GM19043 (cell line): ENCODE measurements around the gene FAT2.
"Not testable (repeated sequence)": the region's sequence is repeated elsewhere in the genome, so short reads cannot be mapped to it uniquely, and the experiment has no call there.

ENCODE experiments used
- ATAC-seq: cut with Tn5 transposase; IDR thresholded peaks from one replicate; pipeline ENCODE4 v1.9.1; 2021; ENCODE audit warnings: low read depth; ENCODE audit not compliant: unreplicated experiment

FAT2 gene

GRCh38 chr5:151584057-151584937 lies 6.8 kb downstream of the FAT2 start:
- ATAC-seq = no peak

- ATAC-seq = no peak
Observed at GRCh38 chr5:151581812-151582583, 9.1 kb downstream of the FAT2 start.

DNA sequence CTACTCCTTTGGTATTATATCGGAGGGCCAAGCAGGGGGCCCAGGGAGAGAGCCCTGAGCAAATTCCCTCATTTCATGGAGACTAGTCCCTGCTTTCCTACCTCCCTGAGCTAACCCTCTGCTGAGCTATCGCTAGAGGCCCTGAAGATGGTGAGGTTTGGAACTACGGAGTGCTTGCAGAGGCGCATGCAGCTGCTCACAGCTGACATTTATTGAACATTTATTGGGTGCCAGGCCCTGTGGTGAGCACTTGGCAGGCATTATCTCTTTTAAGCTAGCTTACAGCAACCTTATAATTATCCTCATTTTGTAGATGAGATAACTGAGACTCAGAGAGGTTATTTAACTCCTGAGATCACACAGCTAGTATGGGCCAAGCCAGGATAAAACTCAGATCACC lies 9.8 kb downstream of the FAT2 start:
- no peak for ATAC-seq

- no peak for ATAC-seq
Observed at GRCh38 chr5:151580858-151581257, 10.3 kb downstream of the FAT2 start.

GRCh38 chr5:151580239-151580638 lies 10.9 kb downstream of the FAT2 start:
- no peak for ATAC-seq

GRCh38 chr5:151579146-151579545 lies 12.0 kb downstream of the FAT2 start:
- not testable (repeated sequence) for ATAC-seq

- ATAC-seq = no peak
Observed at GRCh38 chr5:151578326-151579025, 12.7 kb downstream of the FAT2 start.

DNA sequence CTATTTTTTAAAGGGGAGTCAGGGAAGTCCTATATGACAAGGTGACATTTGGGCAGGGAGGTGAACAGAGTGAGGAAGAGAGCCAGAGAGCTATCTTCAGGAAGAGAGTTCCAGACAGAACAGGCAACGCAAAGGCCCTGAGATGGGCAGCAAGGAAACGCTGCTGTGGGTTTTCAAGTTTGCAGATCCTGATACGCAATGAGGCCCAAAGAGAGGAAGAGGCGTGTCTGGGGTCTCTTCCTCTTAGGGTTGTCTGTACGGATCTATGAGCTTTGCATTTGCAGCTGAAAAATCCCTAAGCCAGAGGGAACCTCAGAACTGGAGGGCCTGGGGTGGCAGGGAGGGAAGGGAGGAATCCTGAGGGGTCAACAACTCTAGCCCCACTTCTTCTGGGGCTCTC lies 13.6 kb downstream of the FAT2 start:
- ATAC-seq = no peak

GRCh38 chr5:151574444-151574996 lies 16.6 kb downstream of the FAT2 start:
- no peak for ATAC-seq

- no peak for ATAC-seq
Observed at GRCh38 chr5:151572657-151573368, 18.3 kb downstream of the FAT2 start.

DNA sequence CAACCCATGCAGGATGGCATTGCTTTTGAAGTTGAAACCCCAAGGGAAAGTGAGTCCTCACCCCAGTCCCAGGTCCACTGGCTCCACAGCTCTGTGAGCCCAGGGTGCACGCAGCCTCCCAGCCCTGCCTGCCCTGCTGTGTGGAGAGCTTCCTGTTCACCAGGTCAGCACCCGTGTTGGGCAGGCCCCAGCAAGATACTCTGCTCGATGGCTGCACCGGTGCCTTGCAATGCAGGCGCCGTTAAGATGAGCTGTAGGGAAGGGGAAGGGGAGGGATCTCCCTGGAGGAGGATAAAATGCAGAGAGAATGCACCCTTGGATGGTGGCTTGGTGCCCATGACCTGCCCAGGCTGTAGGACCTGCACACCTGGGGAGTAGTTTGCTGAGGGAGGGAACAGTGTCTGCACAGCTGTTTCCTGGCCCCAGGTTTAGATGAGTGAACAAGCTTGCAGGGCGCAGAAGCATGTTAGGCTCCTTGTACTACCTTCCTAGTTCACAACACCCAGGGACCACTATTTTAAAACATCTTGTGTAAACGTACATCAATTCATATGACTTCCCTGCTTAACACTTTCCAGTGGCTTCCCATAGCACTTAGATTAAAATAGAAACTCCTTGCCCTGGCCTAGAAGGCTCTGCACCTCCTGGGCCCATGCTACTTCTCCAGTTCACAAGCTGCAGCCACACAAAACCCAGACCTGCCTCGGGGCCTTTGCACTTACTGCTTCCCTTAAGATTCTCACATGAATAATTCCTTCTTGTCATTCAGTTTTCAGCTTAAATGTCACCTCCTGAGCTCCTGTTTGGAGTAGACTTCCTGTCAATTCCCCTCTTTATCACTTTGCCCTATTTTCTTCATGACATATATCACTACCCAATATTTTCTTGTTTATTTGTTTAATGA lies 19.6 kb downstream of the FAT2 start:
- ATAC-seq = no peak

DNA sequence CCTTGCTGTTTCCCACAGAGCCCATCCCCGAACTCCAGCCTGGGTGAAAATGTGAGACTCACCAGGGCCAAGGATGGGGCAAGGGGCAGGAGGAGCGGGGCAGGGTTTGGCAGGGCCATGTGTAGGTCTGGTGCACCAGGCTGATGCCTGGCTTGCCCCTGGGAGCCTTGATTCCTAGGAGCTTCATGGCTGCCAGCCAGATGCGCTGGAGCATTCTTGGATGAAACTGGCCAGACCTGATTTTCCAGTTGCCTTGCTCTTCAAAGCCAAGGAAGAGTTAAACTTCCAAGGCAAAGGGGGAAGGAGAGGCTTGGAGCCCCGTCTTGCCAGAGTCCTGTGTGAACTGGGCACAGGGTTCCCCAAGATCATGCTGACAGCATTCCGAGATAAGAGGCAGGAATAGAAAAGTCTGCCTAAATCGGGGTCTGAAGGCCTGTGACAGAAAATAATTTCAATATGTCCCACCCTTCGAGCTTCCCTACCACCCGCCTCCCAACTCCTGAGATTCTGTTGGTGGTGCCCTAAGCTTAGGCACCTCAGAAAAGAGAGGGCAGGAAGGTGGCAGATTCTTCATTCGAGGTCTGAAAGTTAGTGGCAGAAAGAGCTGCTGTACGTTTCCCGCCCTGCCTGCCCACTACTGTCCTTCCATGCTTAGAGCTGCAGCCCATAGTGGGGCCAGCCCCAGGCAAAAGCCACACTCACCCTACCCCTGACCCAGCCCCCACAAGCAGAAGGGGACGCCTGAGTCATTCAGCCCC lies 20.4 kb downstream of the FAT2 start:
- no peak for ATAC-seq

DNA sequence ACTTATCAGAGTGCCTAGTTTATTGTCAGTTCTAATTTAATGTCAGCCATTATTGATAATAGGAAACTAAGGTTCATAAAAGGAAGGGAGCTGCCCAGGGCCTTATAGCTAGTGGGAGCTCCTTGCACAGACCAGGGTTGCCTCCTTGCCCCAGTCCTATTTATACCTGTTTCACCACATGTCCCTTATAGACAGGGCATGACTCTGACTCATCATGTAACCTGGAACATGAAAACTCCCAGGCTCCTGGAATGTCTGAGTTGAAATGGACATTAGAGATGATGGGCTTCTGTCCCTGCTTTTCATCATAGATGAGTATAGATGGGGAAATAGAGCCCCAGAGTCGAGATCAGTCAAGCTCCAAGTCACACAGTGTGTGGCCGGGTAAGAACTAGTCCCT lies 21.1 kb downstream of the FAT2 start:
- no peak for ATAC-seq

DNA sequence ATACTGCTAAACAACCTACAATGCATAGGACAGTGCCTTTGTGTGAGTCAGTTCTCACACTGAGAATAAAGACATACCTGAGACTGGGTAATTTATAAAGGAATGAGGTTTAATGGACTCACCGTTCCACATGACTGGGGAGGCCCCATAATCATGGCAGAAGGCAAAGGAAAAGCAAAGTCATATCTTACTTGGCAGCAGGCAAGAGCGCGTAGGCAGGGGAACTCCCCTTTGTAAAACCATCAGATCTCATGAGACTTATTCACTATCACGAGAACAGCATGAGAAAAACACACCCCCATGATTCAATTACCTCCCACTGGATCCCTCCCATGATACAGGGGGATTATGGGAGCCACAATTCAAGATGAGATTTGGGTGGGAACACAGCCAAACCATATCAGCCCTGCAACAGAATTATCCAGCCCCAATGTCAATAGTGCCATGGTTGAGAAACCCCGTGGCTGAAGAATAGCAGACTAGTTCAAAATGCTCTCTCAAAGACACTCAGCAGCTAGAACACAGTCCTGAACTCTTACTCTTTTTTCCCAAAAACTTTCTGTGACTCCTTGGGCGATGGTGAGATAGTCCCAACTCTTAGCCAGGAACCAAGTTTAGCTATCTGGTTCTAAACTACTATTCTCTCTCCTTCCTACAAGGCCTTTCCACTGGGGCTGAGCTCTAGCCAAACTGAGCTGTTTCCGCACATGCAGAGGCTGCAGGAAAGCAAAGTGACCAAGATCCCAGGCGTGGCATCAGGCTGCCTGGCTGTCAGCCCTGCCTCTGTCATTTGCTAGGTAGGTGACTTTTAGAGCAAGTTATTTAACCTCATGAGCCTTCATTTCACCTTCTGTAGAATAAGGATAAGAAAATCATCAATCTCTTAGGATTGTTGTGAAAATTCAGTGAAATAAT lies 21.7 kb downstream of the FAT2 start:
- ATAC-seq = peak; percentile 43

GRCh38 chr5:151568036-151568435 lies 23.1 kb downstream of the FAT2 start:
- no peak for ATAC-seq

DNA sequence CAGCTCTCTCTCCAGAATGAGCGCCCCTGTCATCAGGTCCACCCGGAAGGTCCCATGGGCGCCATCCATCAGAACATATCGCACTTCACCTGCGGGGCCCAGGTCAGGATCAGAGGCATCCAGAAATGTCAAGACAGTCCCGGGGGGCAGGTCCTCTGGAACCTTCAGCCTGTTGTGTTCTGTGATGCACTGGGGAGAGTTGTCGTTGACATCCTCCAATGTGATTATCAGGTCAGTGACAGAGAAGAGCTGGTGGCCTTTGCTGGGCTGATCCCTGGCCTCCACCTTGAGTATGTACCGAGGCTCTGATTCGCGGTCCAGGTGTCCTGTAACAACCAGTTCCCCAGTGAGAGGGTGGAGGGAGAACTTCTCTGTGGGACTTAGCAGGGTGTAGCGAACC lies 25.2 kb downstream of the FAT2 start:
- no peak for ATAC-seq

GRCh38 chr5:151562019-151562707 lies 29.0 kb downstream of the FAT2 start:
- ATAC-seq = no peak
